NCI-H526 (cell line): ENCODE data around the gene RGS1.

Source experiments
- DNase-seq, 2 experiments: peaks; one replicate each; lab custom pipeline; 2025; lab: John Stamatoyannopoulos, UW

Gene RGS1

GRCh38 chr1:192554904-192555303 lies 20.7 kb upstream of the RGS1 start:
- DNase-seq: no peak

GRCh38 chr1:192555399-192555798 lies 20.2 kb upstream of the RGS1 start:
- no peak for DNase-seq

GRCh38 chr1:192557841-192558595 lies 17.6 kb upstream of the RGS1 start:
- no peak for DNase-seq

- DNase-seq: no peak
Measured at GRCh38 chr1:192559115-192560006, 16.2 kb upstream of the RGS1 start.

- DNase-seq: no peak
Measured at GRCh38 chr1:192561301-192561700, 14.3 kb upstream of the RGS1 start.

GRCh38 chr1:192563129-192563528 lies 12.4 kb upstream of the RGS1 start:
- DNase-seq: no peak

GRCh38 chr1:192564099-192564498 lies 11.5 kb upstream of the RGS1 start:
- DNase-seq: no peak

- no peak for DNase-seq
Measured at GRCh38 chr1:192565946-192566345, 9.6 kb upstream of the RGS1 start.

GRCh38 chr1:192566657-192567056 lies 8.9 kb upstream of the RGS1 start:
- DNase-seq: no peak

- no peak for DNase-seq
Measured at GRCh38 chr1:192568063-192568462, 7.5 kb upstream of the RGS1 start.

GRCh38 chr1:192571668-192572067 lies 3.9 kb upstream of the RGS1 start:
- no peak for DNase-seq

GRCh38 chr1:192573499-192573898 lies 2.1 kb upstream of the RGS1 start:
- DNase-seq: no peak

- DNase-seq: no peak
Measured at GRCh38 chr1:192574073-192574472, 1.5 kb upstream of the RGS1 start.

GRCh38 chr1:192576190-192577144 lies 894 bp downstream of the RGS1 start:
- no peak for DNase-seq

- DNase-seq: no peak
Measured at GRCh38 chr1:192577145-192578140, 1.9 kb downstream of the RGS1 start.

GRCh38 chr1:192578144-192578909 lies 2.8 kb downstream of the RGS1 start:
- no peak for DNase-seq

- no peak for DNase-seq
Measured at GRCh38 chr1:192579010-192579738, 3.6 kb downstream of the RGS1 start.

GRCh38 chr1:192580351-192580962 lies 4.9 kb downstream of the RGS1 start:
- peak in 1 of 2 experiments; percentile 14 for DNase-seq
